Glutamatergic neuron (in vitro differentiated cells): Measurements from ENCODE around the gene UNC5B. TPM values are rescaled to one million over a fixed set of nuclear protein-coding genes. Genes with fewer than 3 reads are reported as not detected.

Experiments
- DNase-seq: peaks from one replicate; pipeline ENCODE4 v3.0.0; 2022
- H3K27ac Mint-ChIP-seq: one replicate; pipeline ENCODE4 v1.8.0; 2020; ENCODE audit warnings: mild to moderate bottlenecking, mixed read lengths, inconsistent platforms; ENCODE audit not compliant: unreplicated experiment
- H3K27me3 Mint-ChIP-seq: one replicate; pipeline ENCODE4 v1.8.0; 2020; ENCODE audit warnings: mild to moderate bottlenecking, moderate library complexity, mixed read lengths, inconsistent platforms; ENCODE audit not compliant: unreplicated experiment
- H3K36me3 Mint-ChIP-seq: one replicate; pipeline ENCODE4 v1.8.0; 2020; ENCODE audit warnings: mild to moderate bottlenecking, mixed read lengths, inconsistent platforms; ENCODE audit not compliant: unreplicated experiment
- H3K4me1 Mint-ChIP-seq: one replicate; pipeline ENCODE4 v1.8.0; 2020; ENCODE audit warnings: mild to moderate bottlenecking, low read depth, mixed read lengths, inconsistent platforms; ENCODE audit not compliant: unreplicated experiment
- H3K4me3 Mint-ChIP-seq: one replicate; pipeline ENCODE4 v1.8.0; 2020; ENCODE audit warnings: mild to moderate bottlenecking, mixed read lengths, inconsistent platforms; ENCODE audit not compliant: unreplicated experiment
- H3K9me3 Mint-ChIP-seq: one replicate; pipeline ENCODE4 v1.8.0; 2020; ENCODE audit warnings: mild to moderate bottlenecking, moderate library complexity, mixed read lengths, inconsistent platforms; ENCODE audit not compliant: unreplicated experiment
- CTCF ChIP-seq: fragments of 200-600 bp; sonication (generic); IDR thresholded peaks from one replicate; pipeline ENCODE4 v1.5.0; 2021; ENCODE audit not compliant: partially characterized antibody, unreplicated experiment
- total RNA-seq: library from RNA; stranded (reverse); fragmentation: NEBNext Ultra II Directional; extraction: Animal tissue kit (Norgen Biotek cat#: 25700); gene quantifications from one replicate; pipeline ENCODE4 v1.2.1, GENCODE V29; 2021; ENCODE audit not compliant: unreplicated experiment

Gene UNC5B
- total RNA-seq, 1 donor from 2014 or later: 22.6 TPM

GRCh38 chr10:71273506-71273905 is 61.1 kb downstream of the UNC5B start:
- H3K4me1 Mint-ChIP-seq: peaks cover 23% of the 10 kb centered on the region
- H3K27ac Mint-ChIP-seq: no peak overlapping the region
- TF ChIP-seq CTCF: no peak
- H3K4me3 Mint-ChIP-seq: no peak overlapping the region
- no peak for DNase-seq
- peaks cover 7% of the 10 kb centered on the region for H3K27me3 Mint-ChIP-seq
- no peaks in the 10 kb centered on the region for H3K36me3 Mint-ChIP-seq
- peaks cover 5% of the 10 kb centered on the region for H3K9me3 Mint-ChIP-seq

GRCh38 chr10:71274901-71275796 is 62.8 kb downstream of the UNC5B start:
- H3K27me3 Mint-ChIP-seq: peaks cover 2% of the 10 kb centered on the region
- peaks cover 18% of the 10 kb centered on the region for H3K4me1 Mint-ChIP-seq

GRCh38 chr10:71276873-71277272 is 64.5 kb downstream of the UNC5B start:
- H3K9me3 Mint-ChIP-seq: no peaks in the 10 kb centered on the region
- H3K27me3 Mint-ChIP-seq: peaks cover 8% of the 10 kb centered on the region
- no peaks in the 10 kb centered on the region for H3K36me3 Mint-ChIP-seq
- H3K4me1 Mint-ChIP-seq: peaks cover 11% of the 10 kb centered on the region
- no peak for DNase-seq
- no peak for TF ChIP-seq CTCF
- no peak overlapping the region for H3K4me3 Mint-ChIP-seq
- H3K27ac Mint-ChIP-seq: no peak overlapping the region

More at GRCh38 chr10:71274901-71275796, 62.8 kb downstream of the UNC5B start:
- Mint-ChIP-seq H3K27ac (no peak overlapping the region), H3K4me3 (no peak overlapping the region), H3K9me3 (peaks cover 1% of the 10 kb centered on the region), H3K36me3 (no peaks in the 10 kb centered on the region)
- DNase-seq: no peak
- TF ChIP-seq CTCF: no peak

- Mint-ChIP-seq H3K4me1 (peaks cover 10% of the 10 kb centered on the region), H3K27me3 (peaks cover 6% of the 10 kb centered on the region), H3K27ac (no peak overlapping the region), H3K4me3 (no peak overlapping the region), H3K36me3 (no peaks in the 10 kb centered on the region), H3K9me3 (no peaks in the 10 kb centered on the region)
- no peak for TF ChIP-seq CTCF
- no peak for DNase-seq
Observed at GRCh38 chr10:71277914-71278665, 65.7 kb downstream of the UNC5B start.
